Thoracic aorta (tissue), 2 donors: Measurements from ENCODE around the gene EID3. TPM values are rescaled to one million over a fixed set of nuclear protein-coding genes. Genes with fewer than 3 reads are reported as not detected.
A peak's percentile ranks its signal among the peaks of the same experiment; 100 is the strongest.

Experiments used
- ATAC-seq: fragments of 150-250 bp; one replicate; pipeline ENCODE4 v1.8.0; 2017; ENCODE audit warnings: low read depth; ENCODE audit not compliant: insufficient number of reproducible peaks, low FRiP score
- DNase-seq: peaks from one replicate; pipeline ENCODE4 v3.0.0-alpha.2; 2020; ENCODE audit warnings: low spot score
- H3K27ac ChIP-seq, 2 donors: fragments of 200-600 bp; sonication (generic); 1 replicate in 1 of 2; 2 replicates in 1 of 2; pipeline ENCODE4 v1.5.1; 2016; ENCODE audit warnings: mild to moderate bottlenecking in 2 of 2, moderate library complexity in 2 of 2
- H3K27me3 ChIP-seq: fragments of 200-600 bp; sonication (generic); replicated peaks from 2 replicates; pipeline ENCODE4 v1.6.0; 2016; ENCODE audit warnings: mild to moderate bottlenecking; ENCODE audit not compliant: insufficient read depth
- H3K36me3 ChIP-seq: fragments of 200-600 bp; sonication (generic); one replicate; pipeline ENCODE4 v1.5.1; 2016
- H3K4me1 ChIP-seq, 2 donors: fragments of 200-600 bp; sonication (generic); 1 replicate in 1 of 2; 2 replicates in 1 of 2; pipeline versions ENCODE4 v1.5.1 to v1.6.0; 2016; ENCODE audit warnings: low read depth in 2 of 2, mild to moderate bottlenecking in 1 of 2; ENCODE audit not compliant: control insufficient read depth in 1 of 2
- H3K4me3 ChIP-seq: fragments of 200-600 bp; sonication (generic); 2 replicates; pipeline ENCODE4 v1.5.1; 2016; ENCODE audit warnings: mild to moderate bottlenecking
- H3K9me3 ChIP-seq: fragments of 200-600 bp; sonication (generic); 2 replicates; pipeline ENCODE4 v1.5.1; 2016
- CTCF ChIP-seq: fragments of 200-600 bp; sonication (generic); IDR thresholded peaks from one replicate; pipeline ENCODE4 v1.5.1; 2019; ENCODE audit warnings: antibody characterized with exemption
- total RNA-seq, 2 donors: library from RNA; depleted of rRNA; stranded (reverse); fragments of >200 nt; gene quantifications; one replicate each; pipeline versions ENCODE4 v1.1.0 to v1.2.3, GENCODE V29; 2016

Gene EID3
- total RNA-seq, 2 donors from 2014 or later = 32.7 to 33.7 TPM

DNA sequence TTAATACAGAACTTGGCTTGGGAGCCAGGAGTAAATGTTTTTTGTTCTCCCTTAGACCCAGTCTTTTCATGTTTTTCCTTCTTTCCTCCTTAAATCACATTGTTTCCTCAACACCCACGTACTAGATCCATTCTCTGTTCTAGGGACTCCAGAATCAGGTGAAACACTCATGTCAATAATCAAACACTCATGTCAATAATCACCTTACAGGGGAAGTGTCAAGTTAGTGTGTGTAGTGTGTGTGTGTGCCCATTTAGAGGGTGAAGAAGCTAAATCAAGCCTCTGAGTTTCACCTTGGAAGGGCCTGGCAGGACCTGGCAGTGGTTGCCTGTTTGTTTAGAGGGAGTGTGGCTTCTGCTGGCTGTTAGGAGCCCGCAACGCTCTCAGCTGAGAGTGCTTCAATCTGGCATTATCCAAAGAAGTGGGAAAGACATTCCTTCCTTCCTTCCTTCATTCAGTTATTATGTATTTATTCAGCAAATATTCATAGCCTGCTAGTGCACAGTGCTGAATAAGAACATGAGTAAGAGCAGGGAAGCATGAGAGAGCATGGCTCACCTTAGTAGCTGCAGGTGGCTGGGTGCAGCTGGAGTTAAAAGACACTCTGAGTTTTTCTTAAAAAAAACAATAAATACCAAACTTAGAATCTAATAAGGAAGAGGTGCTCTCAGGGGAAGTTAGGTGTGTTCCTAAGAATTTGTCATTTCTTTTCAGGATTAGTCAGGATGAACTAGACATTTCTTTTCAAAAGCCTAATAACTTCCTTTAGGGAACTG is 17.6 kb upstream of the EID3 start:
- no peak for TF ChIP-seq CTCF
- ATAC-seq (no peak), DNase-seq (no peak)
- Histone ChIP-seq H3K27ac (peak overlapping the region; percentile 91 to 94), H3K36me3 (no peaks in the 10 kb centered on the region), H3K27me3 (no peaks in the 10 kb centered on the region), H3K4me3 (peak overlapping the region; percentile 98), H3K9me3 (no peaks in the 10 kb centered on the region), H3K4me1 (peaks cover 19 to 36% of the 10 kb centered on the region in 2 donors)

- H3K4me1 ChIP-seq = peaks cover 19 to 39% of the 10 kb centered on the region in 2 donors
These were observed 16.7 kb upstream of the EID3 start for GRCh38 chr12:104286516-104287482.

GRCh38 chr12:104288635-104289274 is 14.8 kb upstream of the EID3 start:
- peaks cover 31 to 58% of the 10 kb centered on the region in 2 donors for H3K4me1 ChIP-seq
- DNase-seq = peak; percentile 33

More at GRCh38 chr12:104286516-104287482, 16.7 kb upstream of the EID3 start:
- Histone ChIP-seq H3K4me3 (peak overlapping the region; percentile 98), H3K27me3 (no peaks in the 10 kb centered on the region), H3K9me3 (no peaks in the 10 kb centered on the region), H3K36me3 (peaks cover 6% of the 10 kb centered on the region), H3K27ac (peak overlapping the region; percentile 91 to 94)
- DNase-seq (peak; percentile 79), ATAC-seq (peak; percentile 80)
- no peak for TF ChIP-seq CTCF

DNA sequence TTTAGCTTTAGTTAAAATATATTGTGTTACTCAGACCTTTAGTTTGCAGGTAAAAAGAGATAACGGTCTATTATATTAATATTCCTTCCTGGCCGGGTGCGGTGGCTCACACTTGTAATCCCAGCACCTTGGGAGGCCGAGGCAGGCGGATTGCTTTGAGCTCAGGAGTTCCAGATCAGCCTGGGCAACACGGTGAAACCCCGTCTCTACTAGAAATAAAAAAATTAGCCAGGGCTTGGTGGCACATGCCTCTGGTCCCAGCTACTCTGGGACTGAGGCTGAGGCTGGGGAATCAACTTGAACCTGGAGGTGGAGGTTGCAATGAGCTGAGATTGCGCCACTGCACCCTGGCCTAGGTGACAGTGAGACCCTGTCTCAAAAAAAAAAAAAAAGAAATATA is 13.2 kb upstream of the EID3 start:
- Histone ChIP-seq H3K27me3 (no peaks in the 10 kb centered on the region), H3K27ac (no peak overlapping the region), H3K36me3 (peaks cover 24% of the 10 kb centered on the region), H3K4me3 (peak overlapping the region; percentile 98), H3K9me3 (no peaks in the 10 kb centered on the region), H3K4me1 (peaks cover 34 to 64% of the 10 kb centered on the region in 2 donors)
- no peak for TF ChIP-seq CTCF
- no peak for DNase-seq
- no peak for ATAC-seq

More at GRCh38 chr12:104288635-104289274, 14.8 kb upstream of the EID3 start:
- Histone ChIP-seq H3K27ac (peak overlapping the region; percentile 91 to 94), H3K4me3 (peak overlapping the region; percentile 98), H3K27me3 (no peaks in the 10 kb centered on the region), H3K9me3 (no peaks in the 10 kb centered on the region), H3K36me3 (peaks cover 24% of the 10 kb centered on the region)
- peak; percentile 52 for ATAC-seq
- no peak for TF ChIP-seq CTCF
